ENCODE results near the gene DLGAP4.

The DLGAP4 gene

GRCh38 chr20:36320261-36320897 is 14.2 kb downstream of the DLGAP4 start:
- H3K9ac ChIP-seq (ENCODE audit: low read depth, low read length) = no peak overlapping the region
- H3K9me3 ChIP-seq (ENCODE audit: control insufficient read depth, insufficient read depth, low read length) = no peaks in the 10 kb centered on the region; the same call in 1 of the 2 replicates
- H3K36me3 ChIP-seq (ENCODE audit: insufficient read depth, low read length) = no peaks in the 10 kb centered on the region
- H3K4me1 ChIP-seq (ENCODE audit: insufficient read depth, low read length) = no peaks in the 10 kb centered on the region; the same call in 1 of the 2 replicates

GRCh38 chr20:36320898-36321695 is 15.0 kb downstream of the DLGAP4 start:
- no peaks in the 10 kb centered on the region; the same call in 1 of the 2 replicates for H3K9me3 ChIP-seq (ENCODE audit: control insufficient read depth, insufficient read depth, low read length)
- no peaks in the 10 kb centered on the region for H3K36me3 ChIP-seq (ENCODE audit: insufficient read depth, low read length)
- no peaks in the 10 kb centered on the region; the same call in 1 of the 2 replicates for H3K4me1 ChIP-seq (ENCODE audit: insufficient read depth, low read length)
- H3K9ac ChIP-seq (ENCODE audit: low read depth, low read length) = no peak overlapping the region

GRCh38 chr20:36322131-36322530 is 16.0 kb downstream of the DLGAP4 start:
- Histone ChIP-seq H3K9ac (ENCODE audit: low read depth, low read length) (no peak overlapping the region), H3K9me3 (ENCODE audit: control insufficient read depth, insufficient read depth, low read length) (no peaks in the 10 kb centered on the region; the same call in 1 of the 2 replicates), H3K4me1 (ENCODE audit: insufficient read depth, low read length) (no peaks in the 10 kb centered on the region; the same call in 1 of the 2 replicates), H3K36me3 (ENCODE audit: insufficient read depth, low read length) (no peaks in the 10 kb centered on the region)

GRCh38 chr20:36330091-36330490 is 24.0 kb downstream of the DLGAP4 start:
- no peaks in the 10 kb centered on the region; the same call in 1 of the 2 replicates for H3K9me3 ChIP-seq (ENCODE audit: control insufficient read depth, insufficient read depth, low read length)
- no peak overlapping the region for H3K9ac ChIP-seq (ENCODE audit: low read depth, low read length)
- H3K36me3 ChIP-seq (ENCODE audit: insufficient read depth, low read length) = no peaks in the 10 kb centered on the region
- peaks cover 27% of the 10 kb centered on the region for H3K4me1 ChIP-seq (ENCODE audit: insufficient read depth, low read length)

GRCh38 chr20:36331209-36331608 is 25.1 kb downstream of the DLGAP4 start:
- no peaks in the 10 kb centered on the region for H3K36me3 ChIP-seq (ENCODE audit: insufficient read depth, low read length)
- no peak overlapping the region for H3K9ac ChIP-seq (ENCODE audit: low read depth, low read length)
- peaks cover 27% of the 10 kb centered on the region for H3K4me1 ChIP-seq (ENCODE audit: insufficient read depth, low read length)
- H3K9me3 ChIP-seq (ENCODE audit: control insufficient read depth, insufficient read depth, low read length) = no peaks in the 10 kb centered on the region; the same call in 1 of the 2 replicates

GRCh38 chr20:36333841-36334240 is 27.7 kb downstream of the DLGAP4 start:
- Histone ChIP-seq H3K9ac (ENCODE audit: low read depth, low read length) (no peak overlapping the region), H3K4me1 (ENCODE audit: insufficient read depth, low read length) (peaks cover 35% of the 10 kb centered on the region), H3K36me3 (ENCODE audit: insufficient read depth, low read length) (no peaks in the 10 kb centered on the region), H3K9me3 (ENCODE audit: control insufficient read depth, insufficient read depth, low read length) (no peaks in the 10 kb centered on the region)

GRCh38 chr20:36334281-36335205 is 28.4 kb downstream of the DLGAP4 start:
- H3K4me1 ChIP-seq (ENCODE audit: insufficient read depth, low read length) = peaks cover 35% of the 10 kb centered on the region
- no peaks in the 10 kb centered on the region for H3K36me3 ChIP-seq (ENCODE audit: insufficient read depth, low read length)
- H3K9ac ChIP-seq (ENCODE audit: low read depth, low read length) = no peak overlapping the region
- H3K9me3 ChIP-seq (ENCODE audit: control insufficient read depth, insufficient read depth, low read length) = no peaks in the 10 kb centered on the region

GRCh38 chr20:36335206-36335870 is 29.2 kb downstream of the DLGAP4 start:
- Histone ChIP-seq H3K36me3 (ENCODE audit: insufficient read depth, low read length) (no peaks in the 10 kb centered on the region), H3K4me1 (ENCODE audit: insufficient read depth, low read length) (peaks cover 35% of the 10 kb centered on the region), H3K9ac (ENCODE audit: low read depth, low read length) (no peak overlapping the region), H3K9me3 (ENCODE audit: control insufficient read depth, insufficient read depth, low read length) (no peaks in the 10 kb centered on the region)

GRCh38 chr20:36336204-36336603 is 30.1 kb downstream of the DLGAP4 start:
- peaks cover 31% of the 10 kb centered on the region for H3K4me1 ChIP-seq (ENCODE audit: insufficient read depth, low read length)
- H3K9me3 ChIP-seq (ENCODE audit: control insufficient read depth, insufficient read depth, low read length) = no peaks in the 10 kb centered on the region

GRCh38 chr20:36336954-36337704 is 31.0 kb downstream of the DLGAP4 start:
- Histone ChIP-seq H3K36me3 (ENCODE audit: insufficient read depth, low read length) (no peaks in the 10 kb centered on the region), H3K4me1 (ENCODE audit: insufficient read depth, low read length) (peaks cover 28% of the 10 kb centered on the region), H3K9ac (ENCODE audit: low read depth, low read length) (no peak overlapping the region), H3K9me3 (ENCODE audit: control insufficient read depth, insufficient read depth, low read length) (no peaks in the 10 kb centered on the region)

More at GRCh38 chr20:36336204-36336603, 30.1 kb downstream of the DLGAP4 start:
- Histone ChIP-seq H3K36me3 (ENCODE audit: insufficient read depth, low read length) (no peaks in the 10 kb centered on the region), H3K9ac (ENCODE audit: low read depth, low read length) (no peak overlapping the region)

- Histone ChIP-seq H3K9me3 (ENCODE audit: control insufficient read depth, insufficient read depth, low read length) (no peaks in the 10 kb centered on the region), H3K4me1 (ENCODE audit: insufficient read depth, low read length) (peaks cover 23% of the 10 kb centered on the region), H3K9ac (ENCODE audit: low read depth, low read length) (no peak overlapping the region), H3K36me3 (ENCODE audit: insufficient read depth, low read length) (no peaks in the 10 kb centered on the region)
These were observed 31.7 kb downstream of the DLGAP4 start for GRCh38 chr20:36337886-36338285.

GRCh38 chr20:36339646-36340592 is 33.8 kb downstream of the DLGAP4 start:
- no peaks in the 10 kb centered on the region for H3K36me3 ChIP-seq (ENCODE audit: insufficient read depth, low read length)
- no peak overlapping the region; the same call in 1 of the 2 replicates for H3K9ac ChIP-seq (ENCODE audit: low read depth, low read length)
- no peaks in the 10 kb centered on the region for H3K9me3 ChIP-seq (ENCODE audit: control insufficient read depth, insufficient read depth, low read length)
- H3K4me1 ChIP-seq (ENCODE audit: insufficient read depth, low read length) = peaks cover 10% of the 10 kb centered on the region

All from ES-I3 (cell line).